HepG2 (cell line): ENCODE data around the gene FGF19. TPM values are rescaled to one million over a fixed set of nuclear protein-coding genes. Genes with fewer than 3 reads are reported as not detected.

ENCODE experiments used
- ARID5B ChIP-seq: IDR thresholded peaks from 2 replicates; pipeline ENCODE4 v1.4.0; 2020; ENCODE audit warnings: mild to moderate bottlenecking, missing genetic modification reagents
- BCL3 ChIP-seq: sonication (generic); formaldehyde crosslinking; IDR thresholded peaks from 2 replicates; pipeline ENCODE4 v1.5.1; 2020; ENCODE audit warnings: mild to moderate bottlenecking, missing genetic modification reagents, moderate library complexity
- DR1 ChIP-seq: sonication (generic); formaldehyde crosslinking; IDR thresholded peaks from 2 replicates; pipeline ENCODE4 v1.8.0; 2021; ENCODE audit warnings: mild to moderate bottlenecking, missing genetic modification reagents, inconsistent platforms
- EP300 ChIP-seq, 3 experiments: sonication (generic) in 1 of 3; formaldehyde crosslinking in 1 of 3; IDR thresholded peaks; 2 replicates each; pipeline versions ENCODE4 v1.5.1 to v1.6.1; 2011 to 2020; ENCODE audit warnings: low read depth in 2 of 3, low read length in 2 of 3, borderline replicate concordance in 1 of 3, improper control_type of control experiment in 1 of 3, mild to moderate bottlenecking in 1 of 3, missing genetic modification reagents in 1 of 3, moderate library complexity in 1 of 3
- ERF ChIP-seq: IDR thresholded peaks from 2 replicates; pipeline ENCODE4 v1.6.1; 2018; ENCODE audit warnings: missing biosample characterization, missing genetic modification reagents
- HNRNPL ChIP-seq: fragments of 200-400 bp; formaldehyde crosslinking; IDR thresholded peaks from 2 replicates; pipeline ENCODE4 v1.6.1; 2017; ENCODE audit warnings: mild to moderate bottlenecking, low read depth, low read length
- HNRNPUL1 ChIP-seq: fragments of 200-400 bp; formaldehyde crosslinking; IDR thresholded peaks from 2 replicates; pipeline ENCODE4 v1.6.1; 2017; ENCODE audit warnings: low read depth, mild to moderate bottlenecking, low read length, moderate library complexity
- IRF9 ChIP-seq: sonication (generic); formaldehyde crosslinking; IDR thresholded peaks from 2 replicates; pipeline ENCODE4 v1.8.0; 2022; ENCODE audit warnings: missing genetic modification reagents, mild to moderate bottlenecking, borderline replicate concordance
- JUNB ChIP-seq: sonication (generic); formaldehyde crosslinking; IDR thresholded peaks from 2 replicates; pipeline ENCODE4 v1.8.0; 2022; ENCODE audit warnings: missing genetic modification reagents, mild to moderate bottlenecking, borderline replicate concordance
- PHF21A ChIP-seq: sonication (generic); formaldehyde crosslinking; IDR thresholded peaks from 2 replicates; pipeline ENCODE4 v1.5.0; 2020; ENCODE audit warnings: mild to moderate bottlenecking, missing genetic modification reagents
- POLR2G ChIP-seq: fragments of 200-400 bp; formaldehyde crosslinking; IDR thresholded peaks from 2 replicates; pipeline ENCODE4 v1.6.1; 2018; ENCODE audit warnings: mild to moderate bottlenecking, low read depth, low read length, moderate library complexity
- RARA ChIP-seq: IDR thresholded peaks from 2 replicates; pipeline ENCODE4 v1.6.1; 2016; ENCODE audit warnings: missing genetic modification reagents, missing compliant biosample characterization
- RFX1 ChIP-seq: fragments of 450-650 bp; IDR thresholded peaks from 2 replicates; pipeline ENCODE4 v1.6.1; 2017
- SNAPC2 ChIP-seq: sonication (generic); formaldehyde crosslinking; IDR thresholded peaks from 2 replicates; pipeline ENCODE4 v1.8.1; 2022; ENCODE audit warnings: mild to moderate bottlenecking, missing genetic modification reagents
- ZNF207 ChIP-seq: fragments of 450-650 bp; IDR thresholded peaks from 2 replicates; pipeline ENCODE4 v1.6.1; 2016; ENCODE audit warnings: antibody characterized with exemption, borderline replicate concordance
- ZNF24 ChIP-seq: fragments of 450-650 bp; IDR thresholded peaks from 2 replicates; pipeline ENCODE4 v1.6.1; 2017; ENCODE audit warnings: antibody characterized with exemption, mild to moderate bottlenecking
- ZNF430 ChIP-seq: sonication (generic); formaldehyde crosslinking; IDR thresholded peaks from 2 replicates; pipeline ENCODE4 v1.9.0; 2021; ENCODE audit warnings: mild to moderate bottlenecking, missing genetic modification reagents
- ZNF44 ChIP-seq: sonication (generic); formaldehyde crosslinking; IDR thresholded peaks from 2 replicates; pipeline ENCODE4 v1.5.1; 2020; ENCODE audit warnings: mild to moderate bottlenecking, missing genetic modification reagents
- ZNF546 ChIP-seq: sonication (generic); formaldehyde crosslinking; conservative IDR thresholded peaks from 2 replicates; pipeline ENCODE4 v1.8.1; 2023; ENCODE audit warnings: mild to moderate bottlenecking, missing genetic modification reagents
- ZNF556 ChIP-seq: sonication (generic); formaldehyde crosslinking; IDR thresholded peaks from 2 replicates; pipeline ENCODE4 v1.4.0; 2020; ENCODE audit warnings: mild to moderate bottlenecking, missing genetic modification reagents, borderline replicate concordance
- ZNF629 ChIP-seq: sonication (generic); formaldehyde crosslinking; conservative IDR thresholded peaks from 2 replicates; pipeline ENCODE4 v1.5.0; 2020; ENCODE audit warnings: missing genetic modification reagents
- ZNF674 ChIP-seq: sonication (generic); formaldehyde crosslinking; IDR thresholded peaks from 2 replicates; pipeline ENCODE4 v1.5.0; 2020; ENCODE audit warnings: low read depth, mild to moderate bottlenecking, missing genetic modification reagents
- ZNF766 ChIP-seq: sonication (generic); formaldehyde crosslinking; IDR thresholded peaks from 2 replicates; pipeline ENCODE4 v1.5.0; 2020; ENCODE audit warnings: missing genetic modification reagents, borderline replicate concordance
- polyA plus RNA-seq, 8 experiments: library from polyadenylated mRNA; depleted of rRNA in 3 of 8; stranded (reverse) in 7 of 8; unstranded in 1 of 8; fragments of >200 nt; fragmentation: Illumina TruSeq in 4 of 8; extraction: Trizol in 4 of 8; gene quantifications; 2 replicates each; pipeline versions ENCODE4 v1.2.1 to v1.2.3, GENCODE V29; 2011 to 2016; ENCODE audit warnings: low read depth in 4 of 8, missing spikeins in 1 of 8, mixed read lengths in 1 of 8; ENCODE audit not compliant: insufficient read depth in 1 of 8
- total RNA-seq, 5 experiments: library from RNA; depleted of rRNA; stranded (reverse); fragments of >200 nt; fragmentation: Illumina TruSeq; extraction: Trizol; gene quantifications; 2 replicates each; pipeline ENCODE4 v1.2.3, GENCODE V29; 2016; ENCODE audit warnings: low read depth in 1 of 5

The FGF19 gene
- total and polyA plus RNA-seq, 2 of the 13 experiments (the other 11 are each of a cell fraction or from before 2014, with no cell fraction given), result 0.07 TPM; not detected in 1

- TF ChIP-seq EP300 (IDR thresholded peaks at IDR 0.05; ENCODE audit: low read depth in 2 of 2, low read length in 2 of 2), result peak; percentile 91
- TF ChIP-seq EP300 (CRISPR knock-in tag; IDR thresholded peaks at IDR 0.05; ENCODE audit: borderline replicate concordance), result peak; percentile 90
- peak; percentile 77; the same call in 1 of the 2 replicates for TF ChIP-seq ZNF546 (CRISPR knock-in tag)
- peak; percentile 56; the same call in 1 of the 2 replicates for TF ChIP-seq DR1 (CRISPR knock-in tag)
- 0 out of 2 replicates have a peak, but pooled peaks have one; percentile 65 for TF ChIP-seq ZNF766
- TF ChIP-seq RFX1, result no peak
- no peak for TF ChIP-seq HNRNPUL1
- no peak for TF ChIP-seq ZNF674 (CRISPR knock-in tag)
- peak; percentile 96 for TF ChIP-seq ZNF556 (CRISPR knock-in tag)
- peak; percentile 85 for TF ChIP-seq ERF (CRISPR knock-in tag)
- TF ChIP-seq ZNF430, result peak; percentile 67
- TF ChIP-seq RARA (CRISPR knock-in tag), result peak; percentile 88
- peak; percentile 69 for TF ChIP-seq POLR2G
- TF ChIP-seq ARID5B (CRISPR knock-in tag), result peak; percentile 94
- TF ChIP-seq JUNB (CRISPR knock-in tag), result peak; percentile 66; the same call in 1 of the 2 replicates
- peak; percentile 98 for TF ChIP-seq PHF21A (CRISPR knock-in tag)
- peak; percentile 62; the same call in 1 of the 2 replicates for TF ChIP-seq HNRNPL
- TF ChIP-seq BCL3 (CRISPR knock-in tag), result no peak; the same call in 1 of the 2 replicates
- TF ChIP-seq ZNF629, result no peak; the same call in 1 of the 2 replicates
- TF ChIP-seq IRF9, result peak; percentile 57
- peak; percentile 72 for TF ChIP-seq SNAPC2 (CRISPR knock-in tag)
- TF ChIP-seq ZNF24, result no peak
- TF ChIP-seq ZNF207, result no peak
- no peak for TF ChIP-seq ZNF44 (CRISPR knock-in tag)
These were observed 45.8 kb downstream of the FGF19 start (continued) for GRCh38 chr11:69657911-69658625.
